Measurements from ENCODE around the gene CNKSR1.
A peak's percentile ranks its signal among the peaks of the same experiment; 100 is the strongest.
"Not testable (repeated sequence)": the region's sequence is repeated elsewhere in the genome, so short reads cannot be mapped to it uniquely, and the experiment has no call there.

Gene CNKSR1

GRCh38 chr1:26184883-26185282 lies 7.6 kb downstream of the CNKSR1 start:
- DNase-seq = no peak

- no peak for DNase-seq
Measured at GRCh38 chr1:26187882-26188281, 10.6 kb downstream of the CNKSR1 start.

- no peak for DNase-seq
Measured at GRCh38 chr1:26188477-26188876, 11.2 kb downstream of the CNKSR1 start.

DNA sequence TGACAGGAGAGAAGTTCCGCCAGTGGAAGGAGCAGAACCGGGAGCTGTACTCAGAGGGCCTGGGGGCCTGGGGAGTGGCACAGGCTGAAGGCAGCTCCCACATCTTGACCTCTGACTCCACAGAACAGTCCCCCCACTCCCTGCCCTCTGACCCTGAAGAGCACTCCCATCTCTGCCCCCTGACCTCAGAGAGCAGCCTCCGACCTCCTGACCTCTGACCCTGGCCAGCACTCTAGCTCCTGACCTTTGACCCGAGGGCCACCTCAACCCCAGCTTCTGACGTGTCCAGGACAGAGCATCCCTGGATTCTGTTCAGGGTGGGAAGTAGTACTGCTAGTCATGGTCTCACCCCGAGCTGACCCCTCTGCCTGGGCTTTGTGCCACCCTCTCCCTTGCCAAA lies 12.0 kb downstream of the CNKSR1 start:
- DNase-seq = no peak

DNA sequence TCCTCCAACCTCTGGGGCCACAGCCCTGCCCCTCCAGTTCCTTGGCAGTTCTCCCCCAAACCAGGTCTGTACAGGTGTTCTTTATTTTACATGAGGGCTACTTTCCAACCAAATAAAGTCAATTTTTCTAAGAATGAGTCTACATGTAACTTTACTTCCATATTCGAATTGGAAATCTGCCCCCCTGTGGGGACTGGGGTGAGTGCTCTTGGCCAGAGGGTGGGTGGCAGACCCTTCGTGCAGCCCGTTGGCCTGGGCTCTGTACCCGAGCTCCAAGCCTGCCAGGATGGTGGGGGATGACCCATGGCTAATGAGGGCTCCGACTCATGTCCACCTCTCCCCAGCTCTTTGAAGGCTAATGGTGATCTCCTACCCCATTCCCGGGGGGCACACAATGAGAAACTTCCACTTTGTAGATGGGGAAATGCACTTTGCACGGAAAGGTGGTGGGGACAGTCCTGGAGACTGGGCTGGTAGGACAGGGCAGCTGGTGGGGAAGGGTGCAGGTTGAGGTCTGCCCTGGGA lies 12.5 kb downstream of the CNKSR1 start:
- DNase-seq = no peak

- DNase-seq = no peak
Measured at GRCh38 chr1:26190373-26190987, 13.2 kb downstream of the CNKSR1 start, which contains the start of gene CATSPER4. TSS of gene CATSPER4 (plus strand) at chr1:26190602. CDS start at chr1:26190628, 26 bp downstream.

GRCh38 chr1:26191739-26192138 lies 14.4 kb downstream of the CNKSR1 start:
- DNase-seq = no peak

DNA sequence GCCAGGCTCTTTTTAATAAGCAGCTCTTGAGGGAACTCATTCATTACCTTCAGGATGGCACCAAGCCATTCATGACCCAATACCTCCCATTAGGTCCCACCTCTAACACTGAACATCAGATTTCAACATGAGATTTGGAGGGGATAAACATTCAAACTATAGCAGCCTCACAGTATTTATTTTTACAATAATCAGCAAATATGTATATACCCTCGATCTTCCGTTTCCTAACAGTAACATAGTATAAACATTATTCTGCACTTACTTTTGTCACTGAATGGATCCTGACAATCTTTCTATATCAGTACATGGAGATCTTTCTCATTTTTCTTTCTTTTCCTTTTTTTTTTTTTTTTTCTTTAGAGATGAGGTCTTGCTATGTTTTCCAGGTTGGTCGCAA lies 18.5 kb downstream of the CNKSR1 start:
- DNase-seq = no peak

- DNase-seq = no peak
Measured at GRCh38 chr1:26197301-26197700, 20.0 kb downstream of the CNKSR1 start.

GRCh38 chr1:26197813-26198212 lies 20.5 kb downstream of the CNKSR1 start:
- no peak for DNase-seq

DNA sequence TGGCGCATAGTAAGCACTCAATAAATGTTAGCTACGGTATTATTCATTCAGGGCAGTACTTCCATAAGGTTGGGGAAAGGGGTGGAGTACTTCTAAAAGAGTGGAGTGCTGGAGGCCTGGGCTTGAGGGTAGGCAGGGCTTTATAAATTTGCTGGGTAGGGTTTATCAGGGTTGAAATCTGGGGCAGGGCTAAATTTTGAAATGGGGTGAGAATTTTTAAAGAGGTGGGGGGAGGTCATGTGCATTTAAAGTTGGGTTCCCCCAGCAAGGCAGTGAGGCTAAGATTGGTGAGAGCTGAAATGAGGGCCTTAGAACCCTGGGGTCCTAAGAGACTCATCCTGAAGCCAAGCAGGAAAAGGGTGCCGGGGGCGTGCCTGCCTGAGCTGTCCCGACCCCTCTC lies 23.1 kb downstream of the CNKSR1 start:
- DNase-seq = no peak

DNA sequence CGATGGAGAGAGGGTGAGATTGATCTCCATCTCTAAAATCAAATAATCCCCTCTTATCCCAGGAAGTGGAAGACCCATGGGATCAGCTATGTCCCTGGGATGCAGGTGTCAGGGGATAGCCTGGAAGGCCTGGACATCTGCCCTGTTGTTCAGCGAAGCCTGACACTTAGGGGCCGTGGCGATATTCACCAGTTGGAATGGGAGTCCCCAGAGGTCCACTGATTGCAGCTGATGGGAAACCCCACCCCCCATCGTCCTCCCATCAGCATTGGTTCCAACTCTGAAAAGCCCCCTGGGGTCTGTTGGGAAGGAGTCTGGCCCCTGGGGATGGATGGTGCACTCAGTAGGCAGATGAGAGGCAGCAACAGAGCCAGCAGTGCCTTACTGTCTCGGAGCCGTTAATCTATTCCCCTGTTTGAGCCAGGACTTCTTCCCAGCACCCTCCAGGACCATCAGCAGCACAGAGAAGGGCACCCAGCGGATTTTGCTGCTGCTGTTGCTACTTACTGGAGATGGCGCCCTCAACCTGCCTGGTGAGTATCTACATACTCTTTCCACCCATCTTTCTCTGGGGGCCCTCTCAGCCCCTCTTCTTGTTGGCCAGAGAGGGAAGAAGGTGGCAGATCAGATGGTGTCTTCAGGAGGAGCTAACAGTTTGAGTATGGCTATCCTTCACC lies 26.5 kb downstream of the CNKSR1 start:
- DNase-seq = no peak

DNA sequence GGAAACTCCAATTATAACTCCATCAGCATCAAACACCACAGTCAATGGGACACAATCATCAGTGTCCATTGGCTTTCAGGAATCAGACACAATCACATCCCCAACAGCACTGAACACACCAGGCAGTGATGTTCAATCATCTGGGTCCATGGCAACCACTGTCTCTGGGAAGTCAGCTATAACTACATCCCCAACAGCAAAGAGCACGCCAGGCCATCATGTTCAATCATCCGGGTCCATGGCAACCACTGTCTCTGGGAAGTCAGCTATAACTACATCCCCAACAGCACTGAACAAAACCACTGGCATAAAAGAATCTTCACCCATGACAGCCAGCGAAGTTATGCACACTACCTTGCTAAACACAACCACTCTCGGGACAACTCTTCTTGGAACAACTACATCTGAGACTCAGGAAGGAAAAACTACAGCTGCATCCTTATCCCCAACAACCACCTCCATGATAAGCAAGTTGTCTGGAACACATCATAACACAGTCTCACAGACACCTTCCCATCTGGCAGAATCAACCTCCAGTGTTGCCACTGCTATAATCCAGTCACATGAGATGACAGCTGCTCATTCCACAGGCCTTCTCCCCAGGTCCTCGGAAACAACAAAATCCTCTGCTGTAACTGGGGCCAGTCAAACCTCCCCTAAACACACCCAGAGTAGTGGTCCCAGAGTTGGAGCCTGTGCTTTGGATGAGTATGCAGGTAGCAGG lies 33.0 kb downstream of the CNKSR1 start:
- DNase-seq = no peak

- no peak for DNase-seq
Measured at GRCh38 chr1:26212726-26213125, 35.4 kb downstream of the CNKSR1 start.

DNA sequence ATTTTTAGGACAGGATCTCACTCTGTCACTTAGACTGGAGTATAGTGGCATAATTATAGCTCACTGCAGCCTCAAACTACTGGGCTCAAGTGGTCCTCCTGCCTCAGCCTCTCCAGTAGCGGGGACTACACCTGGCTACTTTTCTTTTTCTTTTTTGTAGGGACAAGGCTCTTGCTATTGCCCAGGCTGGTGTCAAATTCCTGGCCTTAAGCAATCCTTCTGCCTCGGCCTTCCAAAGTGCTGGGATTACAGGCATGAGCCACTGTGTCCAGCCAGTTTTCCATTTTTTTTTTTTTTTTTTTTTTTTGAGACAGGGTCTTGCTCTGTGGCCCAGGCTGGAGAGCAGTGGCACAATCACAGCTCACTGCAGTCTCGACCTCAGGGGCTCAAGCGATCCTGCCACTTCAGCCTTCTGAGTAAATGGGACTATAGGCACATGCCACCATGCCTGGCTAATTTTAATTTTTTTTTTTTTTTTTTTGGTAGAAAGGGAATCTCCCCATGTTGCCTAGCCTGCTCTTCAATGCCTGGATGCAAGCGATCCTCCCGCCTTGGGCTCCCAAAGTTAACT lies 36.1 kb downstream of the CNKSR1 start:
- DNase-seq = no peak

DNA sequence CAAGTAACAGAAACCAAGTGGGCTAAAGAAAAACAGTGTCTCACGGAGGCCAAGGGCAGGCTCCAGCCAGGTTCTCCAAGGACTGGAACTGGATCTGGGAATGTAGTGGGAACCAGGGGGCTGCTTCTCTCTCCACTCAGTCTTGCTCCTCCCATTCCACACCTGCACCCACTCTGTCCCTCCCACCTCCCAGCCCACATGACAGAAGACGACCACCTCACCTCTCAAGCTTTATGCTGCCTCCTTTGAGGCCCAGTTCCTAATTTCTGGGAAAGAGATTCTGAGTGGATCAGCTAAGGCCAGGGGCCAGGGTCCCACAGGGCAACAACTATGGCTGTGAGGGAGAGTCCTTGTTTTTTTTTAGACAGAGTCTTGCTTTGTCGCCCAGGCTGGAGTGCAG lies 38.0 kb downstream of the CNKSR1 start:
- DNase-seq = no peak

DNA sequence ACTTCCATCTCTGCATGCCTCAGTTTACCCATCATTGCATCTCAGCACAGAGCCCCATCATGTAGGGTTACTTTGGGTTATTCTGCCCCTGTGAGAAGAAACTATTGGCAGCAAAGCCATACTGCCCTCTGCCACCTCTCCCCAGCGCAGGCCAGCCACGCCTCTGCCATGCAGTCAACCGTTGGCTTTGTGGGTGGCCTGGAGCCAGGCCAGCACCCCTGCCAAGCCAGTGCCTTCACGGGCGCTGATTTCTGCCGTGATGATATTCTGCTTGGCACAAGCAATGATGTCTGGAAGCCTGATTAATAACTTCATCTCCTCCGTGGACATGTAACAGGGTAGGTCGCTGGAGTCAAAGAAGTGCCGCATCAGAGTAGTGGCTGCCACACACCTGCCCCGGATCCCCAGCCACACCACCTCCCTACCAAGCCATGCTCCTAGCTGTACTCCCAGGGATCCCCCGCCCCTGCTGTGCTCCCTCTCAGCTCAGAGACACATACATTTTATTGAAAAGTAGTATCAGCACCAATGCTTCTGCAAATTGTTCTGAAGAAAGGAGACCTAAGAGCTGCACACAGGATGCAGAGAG lies 41.7 kb downstream of the CNKSR1 start:
- DNase-seq = no peak

DNA sequence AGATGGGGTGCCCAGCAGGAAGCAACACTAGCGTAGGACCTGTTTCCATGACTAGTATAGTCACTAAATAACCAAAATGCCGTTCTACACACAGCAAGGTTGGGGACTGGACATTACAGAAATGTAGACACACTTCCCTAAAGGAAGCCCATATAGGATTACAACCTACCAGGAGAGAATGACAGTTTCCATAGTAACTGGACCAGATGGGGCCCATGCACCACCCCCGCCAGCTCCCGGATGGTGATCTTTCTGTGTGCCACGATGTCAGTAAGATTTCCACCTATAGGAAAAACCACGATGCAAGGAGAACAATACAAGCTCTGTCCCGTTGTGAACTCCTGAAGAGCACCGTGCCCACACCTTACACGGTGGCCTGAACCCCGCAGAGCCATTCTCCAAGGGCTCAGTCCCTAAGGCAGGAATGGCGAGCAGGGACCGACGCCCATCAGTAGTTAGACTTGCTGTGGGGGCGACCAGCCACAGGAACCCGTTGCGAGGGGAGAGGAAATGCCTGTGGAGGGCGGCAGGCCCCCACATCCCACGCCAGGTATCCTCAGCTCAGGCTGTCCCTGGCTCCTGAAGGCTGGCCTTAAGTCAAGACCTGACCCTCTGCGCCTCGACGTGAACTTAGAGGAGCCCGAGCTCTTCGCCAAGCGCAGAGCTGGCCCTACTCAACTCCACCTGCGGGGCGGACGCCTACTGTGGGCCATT lies 43.1 kb downstream of the CNKSR1 start:
- DNase-seq = no peak

DNA sequence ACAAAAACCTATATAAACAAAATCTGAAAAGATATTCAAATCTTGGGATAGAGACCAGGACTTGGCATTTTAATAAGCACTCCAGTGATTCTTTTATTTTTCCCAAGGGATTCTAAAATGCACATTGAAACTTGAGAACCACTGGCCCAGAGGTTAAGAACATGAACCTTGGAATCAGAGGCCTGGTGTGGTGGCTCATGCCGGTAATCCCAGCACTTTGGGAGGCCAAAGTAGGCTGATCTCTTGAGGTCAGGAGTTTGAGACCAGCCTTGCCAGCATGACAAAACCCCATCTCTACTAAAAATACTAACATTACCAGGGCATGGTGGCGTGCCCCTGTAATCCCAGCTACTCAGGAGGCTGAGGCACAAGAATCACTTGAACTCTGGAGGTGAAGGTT lies 43.8 kb downstream of the CNKSR1 start:
- DNase-seq = no peak

GRCh38 chr1:26224606-26225005 lies 47.3 kb downstream of the CNKSR1 start:
- DNase-seq = no peak

DNA sequence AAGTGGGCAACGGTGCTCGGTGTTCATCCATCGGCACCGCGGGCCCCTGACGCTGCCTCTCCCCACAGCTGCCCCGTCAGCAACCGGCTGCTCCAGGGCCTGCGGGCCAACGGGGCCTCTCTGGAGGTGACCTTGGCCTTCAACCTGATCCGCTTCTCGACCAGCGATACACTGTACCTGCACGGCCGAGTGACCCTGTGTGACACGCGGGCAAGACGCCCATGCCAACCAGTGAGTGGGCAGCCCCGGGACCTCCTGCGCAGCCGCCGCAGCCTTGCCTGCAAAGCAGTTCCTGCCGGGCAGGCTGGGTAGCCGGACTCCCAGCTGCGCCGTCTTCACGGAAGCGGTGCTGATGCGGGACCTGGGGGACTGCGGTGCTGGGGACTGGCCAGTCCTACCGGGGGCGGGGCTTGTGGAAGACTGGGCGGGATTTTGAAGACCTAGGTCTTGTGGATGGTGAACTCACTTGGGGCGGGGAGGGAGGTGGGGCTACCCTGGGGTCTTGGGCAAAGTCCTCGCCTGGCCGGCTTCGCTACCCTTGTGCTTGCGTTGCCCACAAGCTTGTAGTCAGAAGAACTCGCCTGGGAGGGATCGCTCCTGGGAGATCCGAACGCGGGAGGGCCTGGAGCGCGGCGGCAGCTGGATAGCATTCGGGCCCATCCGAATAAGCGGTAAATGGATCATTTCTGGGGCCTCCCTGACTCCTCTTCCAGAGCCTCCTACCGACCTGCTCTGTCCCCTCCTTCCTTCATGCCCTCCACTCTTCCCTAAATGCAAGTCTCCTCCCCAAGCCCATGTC lies 47.9 kb downstream of the CNKSR1 start:
- DNase-seq = peak; percentile 75

GRCh38 chr1:26230682-26231081 lies 53.4 kb downstream of the CNKSR1 start:
- not testable (repeated sequence) for DNase-seq

All from femur (tissue), 1 donor.